HL-60 (cell line): Measurements from ENCODE around the gene LTB4R.
A peak's percentile ranks its signal among the peaks of the same experiment; 100 is the strongest.

Experiments used
- DNase-seq, 2 experiments: peaks; one replicate each; pipeline ENCODE4 v3.0.0-alpha.2; 2010 to 2020; ENCODE audit warnings: low read depth in 1 of 2, low spot score in 1 of 2
- H3K27ac ChIP-seq: fragments of 250-450 bp; sonication (Bioruptor Pico); replicated peaks from 2 replicates; pipeline ENCODE4 v1.5.1; 2020; ENCODE audit warnings: mild to moderate bottlenecking, moderate library complexity
- H3K27me3 ChIP-seq: fragments of 250-450 bp; sonication (Bioruptor Pico); 2 replicates; pipeline ENCODE4 v1.5.1; 2021; ENCODE audit warnings: mild to moderate bottlenecking, moderate library complexity; ENCODE audit not compliant: insufficient read depth, poor library complexity, severe bottlenecking
- H3K4me3 ChIP-seq: replicated peaks from 2 replicates; pipeline ENCODE4 v1.5.1; 2011; ENCODE audit warnings: mild to moderate bottlenecking, control low read depth, low read length; ENCODE audit not compliant: insufficient read depth
- GABPA ChIP-seq: IDR thresholded peaks from 2 replicates; pipeline ENCODE4 v1.6.1; 2012; ENCODE audit warnings: low read depth
- POLR2AphosphoS5 ChIP-seq: IDR thresholded peaks from 2 replicates; pipeline ENCODE4 v1.6.1; 2012; ENCODE audit warnings: low read depth
- SPI1 ChIP-seq: IDR thresholded peaks from 2 replicates; pipeline ENCODE4 v1.6.1; 2012; ENCODE audit warnings: low read depth, mild to moderate bottlenecking, borderline replicate concordance
- TF ChIP-seq, protein P1 (sequence below): IDR thresholded peaks from 2 replicates; pipeline ENCODE4 v1.6.1; 2012; ENCODE audit warnings: low read depth; ENCODE audit not compliant: insufficient replicate concordance
- TF ChIP-seq, protein P2 (sequence below): IDR thresholded peaks from one replicate; pipeline ENCODE4 v1.5.1; 2011; ENCODE audit warnings: low read length, control low read depth, inconsistent platforms; ENCODE audit not compliant: insufficient read depth

LTB4R gene

DNA sequence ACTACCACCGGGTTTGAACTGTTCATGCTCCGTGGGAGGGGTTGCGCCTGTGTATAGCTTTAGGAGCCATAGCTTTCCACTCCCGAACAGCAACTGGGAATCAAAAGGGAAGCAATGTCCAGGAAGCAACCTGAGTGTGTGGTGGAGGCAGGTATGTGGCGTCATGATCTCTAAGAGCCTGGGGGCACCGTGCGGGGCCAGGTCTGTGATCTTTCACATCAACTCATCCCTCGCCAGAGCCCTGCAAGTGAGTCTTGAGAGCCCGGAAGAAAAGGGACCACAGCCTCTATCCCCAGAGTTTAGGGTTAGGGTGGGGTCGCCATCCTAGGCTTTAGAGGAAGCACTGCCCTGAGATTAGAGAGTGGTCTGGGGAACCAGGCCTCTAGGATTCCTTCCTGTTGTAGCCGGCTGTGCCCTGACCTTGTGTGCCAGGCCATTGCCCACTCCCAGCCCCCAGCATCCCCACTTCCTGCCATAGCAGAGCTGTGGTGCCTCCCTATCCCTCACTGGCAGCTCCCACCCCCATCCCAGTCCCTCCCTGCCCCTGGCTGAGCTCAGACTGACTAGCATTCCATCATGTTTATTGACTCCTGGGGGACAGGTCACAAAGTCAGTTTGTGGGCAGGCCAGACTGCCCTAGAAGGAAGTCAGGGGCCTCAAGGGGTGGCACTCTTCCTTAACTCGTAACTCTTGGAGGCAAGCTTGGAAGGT lies 24.3 kb downstream of the LTB4R start:
- H3K4me3 ChIP-seq = no peak overlapping the region
- TF ChIP-seq, protein P1, sequence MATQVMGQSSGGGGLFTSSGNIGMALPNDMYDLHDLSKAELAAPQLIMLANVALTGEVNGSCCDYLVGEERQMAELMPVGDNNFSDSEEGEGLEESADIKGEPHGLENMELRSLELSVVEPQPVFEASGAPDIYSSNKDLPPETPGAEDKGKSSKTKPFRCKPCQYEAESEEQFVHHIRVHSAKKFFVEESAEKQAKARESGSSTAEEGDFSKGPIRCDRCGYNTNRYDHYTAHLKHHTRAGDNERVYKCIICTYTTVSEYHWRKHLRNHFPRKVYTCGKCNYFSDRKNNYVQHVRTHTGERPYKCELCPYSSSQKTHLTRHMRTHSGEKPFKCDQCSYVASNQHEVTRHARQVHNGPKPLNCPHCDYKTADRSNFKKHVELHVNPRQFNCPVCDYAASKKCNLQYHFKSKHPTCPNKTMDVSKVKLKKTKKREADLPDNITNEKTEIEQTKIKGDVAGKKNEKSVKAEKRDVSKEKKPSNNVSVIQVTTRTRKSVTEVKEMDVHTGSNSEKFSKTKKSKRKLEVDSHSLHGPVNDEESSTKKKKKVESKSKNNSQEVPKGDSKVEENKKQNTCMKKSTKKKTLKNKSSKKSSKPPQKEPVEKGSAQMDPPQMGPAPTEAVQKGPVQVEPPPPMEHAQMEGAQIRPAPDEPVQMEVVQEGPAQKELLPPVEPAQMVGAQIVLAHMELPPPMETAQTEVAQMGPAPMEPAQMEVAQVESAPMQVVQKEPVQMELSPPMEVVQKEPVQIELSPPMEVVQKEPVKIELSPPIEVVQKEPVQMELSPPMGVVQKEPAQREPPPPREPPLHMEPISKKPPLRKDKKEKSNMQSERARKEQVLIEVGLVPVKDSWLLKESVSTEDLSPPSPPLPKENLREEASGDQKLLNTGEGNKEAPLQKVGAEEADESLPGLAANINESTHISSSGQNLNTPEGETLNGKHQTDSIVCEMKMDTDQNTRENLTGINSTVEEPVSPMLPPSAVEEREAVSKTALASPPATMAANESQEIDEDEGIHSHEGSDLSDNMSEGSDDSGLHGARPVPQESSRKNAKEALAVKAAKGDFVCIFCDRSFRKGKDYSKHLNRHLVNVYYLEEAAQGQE = no peak
- TF ChIP-seq SPI1 = no peak; the same call in 1 of the 2 replicates
- TF ChIP-seq, protein P2, sequence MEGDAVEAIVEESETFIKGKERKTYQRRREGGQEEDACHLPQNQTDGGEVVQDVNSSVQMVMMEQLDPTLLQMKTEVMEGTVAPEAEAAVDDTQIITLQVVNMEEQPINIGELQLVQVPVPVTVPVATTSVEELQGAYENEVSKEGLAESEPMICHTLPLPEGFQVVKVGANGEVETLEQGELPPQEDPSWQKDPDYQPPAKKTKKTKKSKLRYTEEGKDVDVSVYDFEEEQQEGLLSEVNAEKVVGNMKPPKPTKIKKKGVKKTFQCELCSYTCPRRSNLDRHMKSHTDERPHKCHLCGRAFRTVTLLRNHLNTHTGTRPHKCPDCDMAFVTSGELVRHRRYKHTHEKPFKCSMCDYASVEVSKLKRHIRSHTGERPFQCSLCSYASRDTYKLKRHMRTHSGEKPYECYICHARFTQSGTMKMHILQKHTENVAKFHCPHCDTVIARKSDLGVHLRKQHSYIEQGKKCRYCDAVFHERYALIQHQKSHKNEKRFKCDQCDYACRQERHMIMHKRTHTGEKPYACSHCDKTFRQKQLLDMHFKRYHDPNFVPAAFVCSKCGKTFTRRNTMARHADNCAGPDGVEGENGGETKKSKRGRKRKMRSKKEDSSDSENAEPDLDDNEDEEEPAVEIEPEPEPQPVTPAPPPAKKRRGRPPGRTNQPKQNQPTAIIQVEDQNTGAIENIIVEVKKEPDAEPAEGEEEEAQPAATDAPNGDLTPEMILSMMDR = no peak
- no peak for TF ChIP-seq POLR2AphosphoS5
- no peak for TF ChIP-seq GABPA
- DNase-seq = peak in 1 of 2 experiments; percentile 42
- H3K27ac ChIP-seq = no peak overlapping the region
- H3K27me3 ChIP-seq = peaks cover 10% of the 10 kb centered on the region

DNA sequence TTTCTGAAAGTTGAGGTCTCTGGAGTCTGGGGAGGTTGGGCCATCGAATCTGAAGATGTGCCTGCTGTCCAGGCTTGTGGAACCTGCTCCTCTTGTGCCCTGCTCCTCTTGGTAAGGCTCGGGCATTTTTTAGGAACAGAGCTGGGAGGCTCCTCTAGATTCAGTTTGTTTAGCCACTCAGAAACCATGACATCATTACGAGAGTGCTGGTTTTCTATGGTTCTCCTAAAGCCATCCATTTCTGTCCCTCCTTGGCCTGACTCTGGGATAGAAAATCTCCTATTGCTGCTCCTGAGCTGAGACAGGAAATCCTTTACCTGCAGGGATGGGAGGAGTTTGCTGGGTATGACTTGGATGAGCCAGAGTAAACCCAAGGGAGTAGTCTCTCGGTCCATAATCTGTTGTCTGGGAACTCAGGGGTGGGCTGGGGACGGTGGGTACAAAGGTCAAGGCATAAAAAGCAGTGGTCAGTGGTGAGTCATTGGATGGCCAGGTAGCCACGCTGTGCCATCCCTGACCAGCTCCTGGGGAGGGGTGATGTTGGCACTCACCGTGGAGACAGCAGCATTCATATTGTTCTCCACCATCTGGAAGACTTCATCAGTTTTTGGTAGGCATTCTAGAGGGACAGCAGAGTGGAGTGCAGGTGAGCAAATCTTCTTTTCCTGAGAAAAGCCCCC lies 26.0 kb downstream of the LTB4R start:
- no peak for DNase-seq
- Histone ChIP-seq H3K27me3 (peaks cover 10% of the 10 kb centered on the region), H3K27ac (no peak overlapping the region), H3K4me3 (no peak overlapping the region)
- TF ChIP-seq POLR2AphosphoS5 (no peak), GABPA (no peak), SPI1 (no peak)
- TF ChIP-seq, protein P2 = no peak
- TF ChIP-seq, protein P1 = no peak

DNA sequence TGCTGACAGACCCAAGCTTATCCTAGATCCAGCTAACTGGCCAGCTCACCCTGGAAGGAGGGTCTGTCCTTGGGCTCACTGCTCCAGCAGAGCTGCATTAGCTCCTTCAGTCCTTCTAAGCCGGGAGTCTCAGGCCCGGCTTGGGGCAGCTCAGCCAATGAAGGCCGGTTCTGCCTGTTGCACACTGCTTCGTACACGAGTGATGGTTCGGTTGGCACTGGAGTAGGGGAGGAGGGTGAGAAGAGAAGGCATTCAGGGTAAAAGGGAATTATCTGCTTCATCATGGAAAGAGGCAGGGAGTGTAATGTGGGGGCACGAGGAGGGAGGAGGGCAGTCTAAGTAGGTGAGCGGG lies 26.5 kb downstream of the LTB4R start:
- DNase-seq = no peak
- Histone ChIP-seq H3K4me3 (no peak overlapping the region), H3K27ac (no peak overlapping the region), H3K27me3 (peaks cover 8% of the 10 kb centered on the region)
- TF ChIP-seq SPI1 = no peak
- no peak for TF ChIP-seq POLR2AphosphoS5
- TF ChIP-seq, protein P2 = no peak
- TF ChIP-seq, protein P1 = no peak
- TF ChIP-seq GABPA = no peak
